Mucosa of gallbladder (tissue), 1 donor: ENCODE results near the gene PACRG. TPM values are rescaled to one million over a fixed set of nuclear protein-coding genes. Genes with fewer than 3 reads are reported as not detected.

Experiments
- DNase-seq: peaks from one replicate; pipeline ENCODE4 v3.0.0-alpha.2; 2020; ENCODE audit warnings: low spot score
- total RNA-seq: library from RNA; stranded (reverse); gene quantifications from one replicate; pipeline ENCODE4 v1.2.1, GENCODE V29; 2021
- donor health status: DM: no; HTN: no; CAD: no.

PACRG gene
- total RNA-seq, 1 donor from 2014 or later = 3.2 TPM

GRCh38 chr6:162864911-162865310, 137.1 kb downstream of the PACRG start:
- DNase-seq = no peak

GRCh38 chr6:162866656-162867055, 138.9 kb downstream of the PACRG start:
- DNase-seq = no peak

GRCh38 chr6:162868397-162868796, 140.6 kb downstream of the PACRG start:
- DNase-seq = no peak

- DNase-seq = no peak
Observed at GRCh38 chr6:162871966-162872365, 144.2 kb downstream of the PACRG start.

- no peak for DNase-seq
Observed at GRCh38 chr6:162873537-162873936, 145.8 kb downstream of the PACRG start.

GRCh38 chr6:162875070-162875469, 147.3 kb downstream of the PACRG start:
- DNase-seq = no peak

GRCh38 chr6:162882801-162883481, 155.2 kb downstream of the PACRG start:
- DNase-seq = no peak

GRCh38 chr6:162887981-162888689, 160.4 kb downstream of the PACRG start:
- DNase-seq = no peak

GRCh38 chr6:162889303-162889702, 161.5 kb downstream of the PACRG start:
- no peak for DNase-seq

GRCh38 chr6:162898011-162898410, 170.2 kb downstream of the PACRG start:
- DNase-seq = no peak

GRCh38 chr6:162899148-162899547, 171.4 kb downstream of the PACRG start:
- DNase-seq = no peak

- DNase-seq = no peak
Observed at GRCh38 chr6:162900503-162900902, 172.7 kb downstream of the PACRG start.

- DNase-seq = no peak
Observed at GRCh38 chr6:162904069-162904663, 176.4 kb downstream of the PACRG start.

GRCh38 chr6:162906479-162906878, 178.7 kb downstream of the PACRG start:
- DNase-seq = no peak

- no peak for DNase-seq
Observed at GRCh38 chr6:162907876-162908481, 180.2 kb downstream of the PACRG start.

- DNase-seq = no peak
Observed at GRCh38 chr6:162913206-162913605, 185.4 kb downstream of the PACRG start.

GRCh38 chr6:162917506-162917905, 189.7 kb downstream of the PACRG start:
- no peak for DNase-seq

GRCh38 chr6:162921062-162921461, 193.3 kb downstream of the PACRG start:
- no peak for DNase-seq

- DNase-seq = no peak
Observed at GRCh38 chr6:162921510-162922040, 193.8 kb downstream of the PACRG start.

GRCh38 chr6:162922563-162923166, 194.9 kb downstream of the PACRG start:
- DNase-seq = no peak

- DNase-seq = no peak
Observed at GRCh38 chr6:162934844-162935243, 207.1 kb downstream of the PACRG start.

- no peak for DNase-seq
Observed at GRCh38 chr6:162940426-162940825, 212.7 kb downstream of the PACRG start.
